HG02884 (cell line): ENCODE data around the gene FAM120B.
A peak's percentile ranks its signal among the peaks of the same experiment; 100 is the strongest.
"Not testable (repeated sequence)": the region's sequence is repeated elsewhere in the genome, so short reads cannot be mapped to it uniquely, and the experiment has no call there.

ENCODE experiments used
- ATAC-seq: cut with Tn5 transposase; IDR thresholded peaks from one replicate; pipeline ENCODE4 v1.9.1; 2021; ENCODE audit warnings: mild to moderate bottlenecking, moderate library complexity; ENCODE audit not compliant: unreplicated experiment

The FAM120B gene, protein sequence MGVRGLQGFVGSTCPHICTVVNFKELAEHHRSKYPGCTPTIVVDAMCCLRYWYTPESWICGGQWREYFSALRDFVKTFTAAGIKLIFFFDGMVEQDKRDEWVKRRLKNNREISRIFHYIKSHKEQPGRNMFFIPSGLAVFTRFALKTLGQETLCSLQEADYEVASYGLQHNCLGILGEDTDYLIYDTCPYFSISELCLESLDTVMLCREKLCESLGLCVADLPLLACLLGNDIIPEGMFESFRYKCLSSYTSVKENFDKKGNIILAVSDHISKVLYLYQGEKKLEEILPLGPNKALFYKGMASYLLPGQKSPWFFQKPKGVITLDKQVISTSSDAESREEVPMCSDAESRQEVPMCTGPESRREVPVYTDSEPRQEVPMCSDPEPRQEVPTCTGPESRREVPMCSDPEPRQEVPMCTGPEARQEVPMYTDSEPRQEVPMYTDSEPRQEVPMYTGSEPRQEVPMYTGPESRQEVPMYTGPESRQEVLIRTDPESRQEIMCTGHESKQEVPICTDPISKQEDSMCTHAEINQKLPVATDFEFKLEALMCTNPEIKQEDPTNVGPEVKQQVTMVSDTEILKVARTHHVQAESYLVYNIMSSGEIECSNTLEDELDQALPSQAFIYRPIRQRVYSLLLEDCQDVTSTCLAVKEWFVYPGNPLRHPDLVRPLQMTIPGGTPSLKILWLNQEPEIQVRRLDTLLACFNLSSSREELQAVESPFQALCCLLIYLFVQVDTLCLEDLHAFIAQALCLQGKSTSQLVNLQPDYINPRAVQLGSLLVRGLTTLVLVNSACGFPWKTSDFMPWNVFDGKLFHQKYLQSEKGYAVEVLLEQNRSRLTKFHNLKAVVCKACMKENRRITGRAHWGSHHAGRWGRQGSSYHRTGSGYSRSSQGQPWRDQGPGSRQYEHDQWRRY

DNA sequence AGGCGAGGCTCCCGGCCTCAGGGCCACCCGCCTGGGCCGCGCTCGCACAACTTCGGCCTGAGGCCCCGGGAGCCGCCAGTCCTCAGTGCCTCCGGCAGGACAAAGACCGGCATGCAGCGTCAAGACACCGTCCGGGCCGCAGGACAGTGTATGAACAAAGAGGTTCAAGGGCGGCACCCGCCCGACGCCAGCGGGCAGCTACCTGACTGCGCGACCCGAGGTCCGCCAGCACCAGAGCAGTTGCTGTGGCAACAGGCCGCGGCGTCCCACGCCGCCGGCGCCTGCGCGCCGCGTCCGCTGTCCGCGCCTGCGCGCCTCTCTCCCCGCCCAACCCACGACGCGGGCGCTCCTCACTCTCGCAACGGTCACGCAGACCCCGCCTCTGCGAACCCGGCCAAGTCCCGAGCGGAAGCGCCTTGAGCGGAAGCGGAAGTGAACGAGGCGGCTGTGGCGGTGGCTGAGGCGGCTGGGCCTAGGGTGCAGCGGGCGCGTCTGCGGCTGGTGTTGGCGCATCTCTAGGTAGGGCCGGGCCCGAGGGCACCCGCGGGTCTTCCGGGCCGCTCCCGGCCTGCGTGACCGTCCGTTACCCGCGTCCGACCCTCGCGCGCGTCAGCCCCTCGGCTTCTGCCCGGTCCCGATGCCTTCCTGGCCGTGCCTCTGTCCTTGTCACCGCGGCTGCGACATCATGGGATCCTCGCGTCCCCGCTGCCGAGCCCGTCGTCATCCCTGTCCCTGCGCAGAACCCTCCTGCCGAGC is at the start of gene FAM120B:
FAM120B (plus strand) TSS at position 435 of the 756 bp plus-strand sequence. CDS start 10,633 bp downstream, outside the sequence.
- peak; percentile 95 for ATAC-seq

DNA sequence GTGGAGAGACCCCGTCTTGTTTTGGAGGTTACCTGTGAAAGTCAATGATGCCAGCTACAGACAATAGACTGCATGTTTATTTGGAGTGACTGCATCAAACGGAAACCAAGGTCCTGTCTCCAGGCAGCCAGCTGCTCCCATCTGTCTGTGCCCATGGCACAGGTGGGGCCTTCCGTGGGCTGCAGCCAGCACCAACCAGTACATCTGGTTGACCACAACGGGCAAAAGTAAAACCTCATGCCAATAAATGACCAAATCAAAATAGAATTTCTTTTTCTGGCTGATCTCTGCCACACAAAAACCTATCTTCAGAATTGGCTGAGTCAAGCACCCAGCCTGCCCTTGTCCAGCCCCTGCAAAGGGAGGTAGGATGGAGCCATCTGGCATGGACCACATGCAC is 49.2 kb upstream of the FAM120B start:
- no peak for ATAC-seq

DNA sequence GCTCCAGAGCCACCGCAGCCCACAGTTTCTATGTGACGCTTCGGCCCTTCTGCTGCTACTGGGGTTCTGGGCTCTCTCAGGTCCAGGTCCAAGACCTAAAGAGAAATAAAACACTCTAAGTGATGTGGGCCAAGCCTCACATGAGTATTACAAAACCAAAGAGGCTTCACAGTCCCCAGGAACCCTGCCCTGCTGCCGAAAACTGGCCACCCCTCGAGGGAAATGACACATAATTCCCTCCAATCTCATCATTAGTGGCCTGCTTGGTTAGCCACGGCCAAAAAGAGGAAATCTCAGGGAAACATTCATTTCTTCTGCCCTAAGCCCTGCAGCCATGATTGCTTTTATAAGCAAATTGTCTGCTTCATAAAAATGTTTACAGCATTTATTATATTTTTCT is 48.2 kb upstream of the FAM120B start:
- ATAC-seq, result no peak

DNA sequence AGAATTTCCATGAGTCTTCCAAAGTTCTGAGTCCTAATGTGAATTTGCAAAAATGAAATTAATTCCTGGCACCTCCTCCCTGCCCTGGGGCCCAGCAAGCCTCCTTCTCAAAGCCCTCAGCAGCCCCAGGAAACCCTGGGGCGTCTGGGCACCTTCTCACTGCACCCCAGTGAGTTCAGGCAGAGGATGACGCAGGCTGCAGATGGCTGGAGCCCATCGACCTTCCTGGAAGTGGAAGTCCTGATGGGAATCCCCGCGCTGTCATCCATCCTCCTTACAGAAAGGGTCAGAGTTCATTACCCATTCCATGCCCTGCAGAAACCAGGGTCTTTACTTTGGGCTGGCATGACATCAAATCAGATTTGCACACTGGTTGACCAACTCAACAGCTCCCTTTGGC is 47.3 kb upstream of the FAM120B start:
- ATAC-seq, result no peak

DNA sequence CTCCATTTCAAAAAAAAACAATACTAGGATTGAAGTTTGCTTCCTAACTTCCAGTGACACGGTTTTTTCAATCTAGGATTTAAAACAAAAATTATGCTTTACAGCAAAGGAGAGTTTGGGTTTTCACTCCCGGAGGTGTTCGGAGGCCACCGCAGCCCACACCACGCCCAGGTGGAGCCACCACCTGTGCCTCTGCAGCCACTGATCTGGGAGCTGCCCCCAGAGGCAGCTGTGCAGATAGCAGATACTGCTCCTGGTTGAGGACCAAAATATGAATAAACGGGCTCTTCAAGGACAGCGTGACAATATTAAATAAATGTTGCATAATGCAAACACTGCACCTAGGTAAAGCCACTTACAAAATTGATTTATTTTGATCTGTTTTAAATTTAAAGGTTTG is 45.9 kb upstream of the FAM120B start:
- no peak for ATAC-seq

DNA sequence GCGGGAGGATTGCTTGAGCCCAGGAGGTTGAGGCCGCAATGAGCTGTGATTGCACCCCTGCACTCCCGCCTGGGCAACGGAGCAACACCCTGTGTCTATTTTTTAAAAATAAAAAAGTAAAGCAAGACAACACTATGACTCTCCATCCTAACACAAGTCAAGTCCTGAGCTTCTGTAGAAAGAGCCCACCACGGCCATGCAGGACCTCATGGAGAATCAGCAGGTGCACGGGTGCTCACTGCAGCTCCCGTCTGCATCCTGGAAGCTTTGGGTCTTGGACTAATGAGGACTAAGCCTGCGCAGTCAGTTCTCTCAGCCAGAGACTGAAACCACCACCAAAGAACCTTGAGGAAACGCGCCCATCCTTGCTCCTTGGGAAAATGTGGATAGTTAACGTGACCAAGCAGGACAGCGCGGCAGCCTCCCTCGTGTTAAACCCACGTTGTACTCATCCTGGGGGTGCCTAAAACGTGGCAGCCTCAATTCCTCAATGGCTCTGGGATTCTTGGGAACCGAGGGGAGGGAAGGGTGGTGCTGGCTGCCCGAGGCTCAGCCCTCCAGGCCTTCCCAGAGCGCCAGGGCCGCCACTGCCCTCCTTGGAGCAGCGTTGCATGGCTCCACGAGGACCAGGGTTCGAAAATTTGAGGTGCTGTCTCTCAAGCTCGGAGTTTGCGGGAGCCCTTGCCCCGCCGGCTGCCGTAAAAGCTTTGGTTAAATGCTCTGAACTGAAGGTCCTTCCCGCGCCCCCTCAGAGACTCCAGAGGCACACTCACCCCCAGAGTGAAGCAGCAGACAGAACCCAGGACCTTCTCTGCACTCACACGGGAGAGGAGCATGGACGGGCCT is 44.7 kb upstream of the FAM120B start:
- ATAC-seq, result no peak

DNA sequence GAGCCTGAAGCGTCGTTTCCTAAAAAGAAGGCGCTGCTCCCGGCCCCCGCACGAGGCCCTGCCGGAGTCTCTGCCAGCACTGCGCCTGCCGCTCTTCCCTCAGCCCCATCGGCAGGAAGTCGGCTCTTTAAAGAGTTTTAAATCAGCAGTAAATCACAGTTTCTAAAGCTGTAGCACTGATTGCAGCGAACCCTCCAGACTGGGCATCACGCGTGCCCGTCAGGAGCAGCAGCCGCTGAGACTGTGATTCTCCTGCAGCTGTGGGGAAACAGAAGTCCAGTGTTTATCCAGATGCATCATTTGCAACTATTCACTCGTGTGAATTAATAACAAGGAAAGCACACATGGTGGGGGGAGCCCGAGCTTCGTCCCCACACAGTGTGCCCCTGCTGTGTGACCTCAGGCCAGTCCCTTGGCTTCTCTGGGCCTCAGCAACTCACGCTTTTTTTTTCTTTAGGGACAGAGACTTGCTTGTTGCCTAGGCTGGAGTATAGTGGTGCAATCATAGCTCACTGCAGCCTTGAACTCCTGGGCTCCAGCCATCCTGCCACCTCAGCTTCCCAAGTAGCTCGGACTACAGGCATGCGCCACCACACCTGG is 44.0 kb upstream of the FAM120B start:
- ATAC-seq, result no peak

DNA sequence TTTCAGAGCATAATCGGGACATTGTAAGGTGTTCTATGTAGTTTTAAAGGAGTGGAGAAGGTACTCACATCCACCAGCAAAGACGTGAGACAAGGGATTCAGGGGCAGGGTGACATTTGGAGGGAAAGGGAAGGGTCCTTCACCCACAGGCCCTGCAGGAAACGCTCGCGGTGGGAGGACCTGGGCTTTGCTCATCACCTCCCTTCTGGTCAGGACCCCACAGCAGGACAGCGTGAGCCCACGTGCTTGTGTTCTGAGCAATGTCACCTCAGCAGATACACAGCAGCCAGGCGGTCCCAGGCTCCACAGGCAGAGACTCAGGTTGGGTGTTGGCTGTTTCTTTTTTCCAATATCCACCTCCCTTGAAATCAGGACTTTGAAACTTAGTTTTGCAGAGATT is 43.1 kb upstream of the FAM120B start:
- no peak for ATAC-seq

DNA sequence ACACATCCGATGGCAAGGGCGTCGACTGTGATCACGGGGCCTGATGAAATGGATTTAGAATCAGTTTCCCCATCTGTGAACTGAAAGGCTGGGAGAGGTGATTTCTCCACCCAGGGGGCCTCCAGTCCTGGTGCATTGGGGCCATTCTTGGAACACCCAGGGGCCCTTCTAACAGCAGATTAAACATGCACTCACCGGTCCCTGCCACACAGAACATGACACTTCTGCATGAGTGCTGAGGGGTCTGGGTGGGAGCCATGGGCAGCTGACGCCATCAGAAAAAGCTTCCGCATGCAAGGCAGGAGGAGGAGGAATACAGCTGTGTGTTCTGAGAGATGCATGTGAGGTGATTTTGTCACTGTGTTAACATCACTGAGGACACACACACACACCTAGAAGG is 42.5 kb upstream of the FAM120B start:
- ATAC-seq, result no peak

DNA sequence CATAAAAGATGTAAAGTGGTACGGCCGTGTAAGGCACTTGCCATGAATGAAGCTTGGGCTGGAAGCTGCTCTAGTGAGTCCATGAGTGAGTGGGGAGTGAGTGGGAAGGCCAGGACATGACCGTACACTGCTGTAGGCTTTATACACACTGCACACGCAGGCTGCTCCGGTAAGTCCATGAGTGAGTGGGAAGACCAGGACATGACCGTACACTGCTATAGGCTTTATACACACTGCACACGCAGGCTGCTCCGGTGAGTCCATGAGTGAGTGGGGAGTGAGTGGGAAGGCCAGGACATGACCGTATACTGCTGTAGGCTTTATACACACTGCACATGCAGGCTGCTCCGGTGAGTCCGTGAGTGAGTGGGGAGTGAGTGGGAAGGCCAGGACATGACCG is 41.9 kb upstream of the FAM120B start:
- ATAC-seq, result not testable (repeated sequence)

DNA sequence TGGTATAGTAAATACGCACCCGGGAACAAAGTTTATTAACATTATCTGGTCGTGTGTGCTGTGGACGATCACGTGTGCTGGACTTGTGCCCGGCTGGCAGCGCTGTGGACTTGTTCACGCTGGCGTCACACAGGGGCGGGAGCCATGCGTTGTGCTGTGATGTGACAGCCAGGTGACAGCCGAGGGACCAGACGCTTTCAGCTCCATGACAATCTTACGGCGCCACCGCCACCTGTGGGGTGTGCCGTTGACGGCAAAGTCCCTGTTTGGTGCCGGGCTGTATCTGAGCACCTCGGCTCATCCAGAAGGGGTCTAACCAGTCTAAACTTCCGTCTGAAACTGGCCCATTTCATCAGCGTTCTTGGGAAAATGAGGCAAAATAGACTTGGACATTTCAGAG is 40.9 kb upstream of the FAM120B start:
- no peak for ATAC-seq

DNA sequence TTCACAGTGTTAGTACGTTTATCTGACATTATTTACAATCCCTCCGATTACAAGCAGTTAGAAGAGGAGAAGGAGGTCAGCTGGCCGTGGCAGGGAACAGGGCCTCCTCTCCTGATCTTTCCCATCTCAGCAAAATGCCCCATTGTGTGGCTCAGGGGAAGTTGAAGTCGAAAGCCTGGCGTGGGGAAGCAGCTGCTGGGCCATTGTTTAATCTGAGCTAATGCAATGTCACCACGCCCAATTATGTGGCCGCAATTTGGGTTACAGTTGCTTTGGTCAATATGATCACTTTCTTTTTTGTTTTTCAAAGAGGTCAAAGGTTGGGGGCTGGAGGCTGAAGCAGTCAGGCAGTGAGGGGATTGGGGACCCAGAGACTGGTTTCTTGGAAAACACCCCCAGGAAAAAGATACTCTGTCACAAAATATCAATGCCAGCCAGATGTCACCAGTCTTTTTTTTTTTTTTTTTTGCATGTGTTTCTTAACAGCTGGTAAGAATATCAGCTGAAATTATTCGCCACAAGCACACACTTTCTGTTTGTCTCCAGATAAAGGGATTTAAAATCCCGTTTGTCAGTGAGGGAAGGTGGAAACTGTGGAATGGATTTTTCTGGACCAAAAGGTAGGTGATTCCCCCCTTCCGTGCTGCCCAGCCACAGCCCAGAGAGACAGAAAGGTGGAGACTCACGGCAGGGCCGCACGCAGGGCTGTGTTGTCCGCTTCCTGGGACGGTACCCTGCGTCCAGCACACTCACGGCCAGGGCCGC is 40.3 kb upstream of the FAM120B start:
- ATAC-seq, result no peak

DNA sequence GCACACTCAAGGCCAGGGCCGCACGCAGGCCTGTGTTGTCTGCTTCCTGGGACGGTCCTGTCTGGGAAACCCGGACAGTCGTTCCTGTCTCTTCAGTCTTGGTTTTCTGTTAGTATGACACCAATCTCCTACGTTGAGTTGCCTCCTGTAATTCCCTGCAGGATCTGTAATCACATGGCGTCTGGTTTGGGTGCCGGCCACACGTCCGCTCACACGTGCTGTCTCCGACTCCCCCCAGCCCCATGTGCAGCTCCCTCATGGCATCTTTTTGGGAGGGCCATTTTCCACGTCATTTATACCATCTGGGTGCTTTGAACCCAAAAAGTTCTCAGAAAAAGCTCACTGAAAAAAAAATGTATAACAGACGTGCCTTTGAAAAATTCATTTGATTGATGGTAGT is 38.9 kb upstream of the FAM120B start:
- no peak for ATAC-seq

DNA sequence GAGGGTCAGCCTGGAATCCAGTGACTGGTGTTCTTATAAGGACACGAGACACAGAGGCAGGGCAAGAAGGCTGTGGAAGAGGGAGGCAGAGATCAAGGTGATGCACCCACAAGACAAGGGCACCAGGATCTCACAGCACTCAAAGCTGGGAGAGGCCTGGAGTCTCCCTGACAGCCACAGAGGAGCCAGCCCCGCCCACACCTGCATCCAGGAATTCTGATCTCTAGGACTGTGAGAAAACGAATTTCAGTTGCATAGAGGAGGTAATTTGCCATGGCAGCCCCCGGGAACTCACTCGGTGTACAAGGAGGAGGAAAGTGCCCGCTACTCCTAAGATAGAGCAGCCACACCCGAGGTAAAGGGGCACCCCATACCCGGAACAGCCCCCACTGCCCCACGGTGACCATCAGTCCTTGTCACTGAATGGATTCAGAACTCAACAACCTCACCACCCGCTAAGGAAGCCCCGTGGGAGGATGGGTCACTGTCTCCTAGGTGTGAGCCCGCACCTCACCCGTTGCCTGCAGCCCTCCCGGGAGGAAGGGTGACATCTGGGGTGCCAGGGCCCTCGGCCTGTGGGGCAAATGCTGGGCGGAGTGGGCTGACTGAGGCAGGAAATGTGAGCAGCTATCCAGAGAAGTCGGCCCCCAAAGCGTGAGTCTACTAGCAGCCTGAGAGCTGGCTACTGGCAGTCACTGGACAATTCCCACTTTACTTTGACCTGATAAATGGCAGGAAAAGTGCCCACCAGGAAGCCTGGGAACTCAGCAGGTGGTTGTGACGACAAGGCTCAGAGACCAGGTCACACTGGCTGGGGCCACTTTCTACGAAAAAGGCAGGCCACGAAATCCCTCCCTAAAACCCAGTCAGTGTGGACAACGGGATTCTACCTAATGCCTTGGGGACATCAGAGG is 38.1 kb upstream of the FAM120B start:
- no peak for ATAC-seq

DNA sequence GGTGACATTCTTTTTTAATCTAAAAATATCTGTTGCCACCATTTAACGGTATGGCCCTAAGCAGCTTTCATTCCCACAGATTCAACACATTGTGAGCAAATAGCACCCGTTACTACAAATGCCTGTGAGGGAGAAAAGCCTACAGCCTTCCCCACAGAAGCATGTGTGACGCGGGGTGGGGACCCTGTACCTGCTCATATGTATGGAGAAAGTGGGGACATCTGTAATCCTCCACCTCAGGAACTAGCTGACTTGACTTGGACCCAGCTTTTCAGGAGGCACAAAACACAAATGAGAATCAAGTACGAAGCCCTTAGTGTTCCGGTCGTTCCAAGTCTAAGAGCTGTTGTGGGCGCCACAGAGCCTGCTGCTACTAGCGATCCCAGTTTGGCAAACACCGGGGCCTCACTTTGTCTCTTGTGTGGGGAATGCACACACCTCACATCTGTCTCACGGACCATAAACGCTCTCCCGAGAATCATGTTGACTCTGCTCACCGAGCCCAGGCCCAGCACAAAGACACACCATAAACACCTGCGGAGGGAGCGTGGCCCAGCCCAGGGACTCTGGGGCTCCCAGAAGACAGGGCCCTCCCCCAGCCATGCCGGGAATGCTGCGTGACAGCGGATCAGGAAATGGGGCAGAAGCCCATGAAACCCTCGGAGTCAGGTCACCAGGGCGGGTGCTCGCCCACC is 37.3 kb upstream of the FAM120B start:
- no peak for ATAC-seq

DNA sequence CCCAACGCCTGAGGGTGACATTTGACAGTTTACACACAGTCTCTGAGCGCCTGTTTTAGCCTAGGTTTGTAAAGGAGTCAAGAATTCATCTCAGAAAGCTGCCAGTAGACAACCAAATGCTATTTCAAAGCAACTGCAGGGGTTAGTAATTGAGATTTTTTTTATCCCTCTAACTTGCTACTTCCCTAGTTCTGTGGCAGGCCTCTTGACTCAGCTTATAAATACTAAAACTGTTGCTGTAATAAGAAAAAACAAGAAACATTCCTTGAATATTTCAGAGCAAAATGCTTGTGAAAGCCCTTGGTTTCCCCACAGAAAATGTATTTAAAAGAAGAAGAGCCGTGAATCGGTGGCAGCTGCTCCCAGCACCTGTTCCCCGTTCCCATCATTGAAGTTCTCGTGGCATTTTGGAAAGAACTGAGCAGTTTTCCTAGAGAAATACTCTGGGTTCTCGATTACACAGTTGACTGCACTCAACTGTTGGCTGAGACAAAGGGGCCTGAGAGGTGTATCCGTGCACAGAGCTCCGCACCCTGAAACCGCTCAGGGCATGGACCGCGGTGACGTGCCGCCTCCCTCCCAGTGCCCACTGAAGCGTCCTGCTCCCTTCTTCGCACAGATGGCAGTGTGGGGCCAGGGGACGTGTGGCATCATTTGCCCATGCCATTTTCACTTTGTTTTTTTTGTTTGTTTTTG is 36.6 kb upstream of the FAM120B start:
- no peak for ATAC-seq

DNA sequence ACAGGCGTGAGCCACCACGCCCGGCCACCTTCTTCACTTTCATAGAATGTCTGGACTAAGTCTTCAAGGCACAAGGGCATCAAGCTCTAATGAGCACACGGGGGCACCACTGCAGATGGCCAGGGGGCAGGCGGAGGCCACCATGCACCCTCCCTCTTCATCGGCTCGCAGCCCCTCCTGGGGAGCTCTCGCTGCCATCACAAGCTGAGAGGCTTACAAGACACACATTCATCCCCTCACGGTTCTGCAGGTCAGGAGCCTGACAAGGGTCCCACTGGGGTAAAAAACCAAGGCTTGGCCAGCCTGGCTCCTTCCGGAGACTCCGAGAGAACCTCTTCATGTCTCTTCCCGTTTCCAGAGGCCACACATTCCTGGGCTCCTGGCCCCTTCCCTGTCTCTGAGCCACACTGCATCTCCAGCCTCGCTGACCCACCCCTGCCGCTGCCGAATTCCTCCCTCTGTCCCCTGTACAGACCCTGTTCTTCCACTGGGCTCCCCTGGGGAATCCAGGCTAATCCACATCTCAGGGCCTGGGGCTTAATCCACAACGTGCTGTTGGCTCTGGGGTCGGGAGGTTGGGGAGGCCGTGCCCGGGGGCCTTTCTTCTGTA is 35.5 kb upstream of the FAM120B start:
- ATAC-seq, result no peak
